WTC11 (cell line): Measurements from ENCODE around the gene SELENON. TPM values are rescaled to one million over a fixed set of nuclear protein-coding genes. Genes with fewer than 3 reads are reported as not detected.

Experiments
- ATAC-seq: fragments of 200-7000 bp; cut with Tn5 transposase; 2 replicates; pipeline ENCODE4 v1.10.0; 2021; ENCODE audit warnings: mild to moderate bottlenecking, moderate library complexity
- CTCF ChIA-PET: fragments of 300-600 bp; sonication (Branson Sonifier 250); formaldehyde crosslinking; loops from one replicate; lab custom pipeline; 2021; ENCODE audit warnings: antibody characterized with exemption; lab: Charles Lee
- POLR2A ChIA-PET: fragments of 350-600 bp; sonication (Branson Sonifier 250); formaldehyde crosslinking; loops from one replicate; lab custom pipeline; 2021; ENCODE audit warnings: antibody characterized with exemption; lab: Charles Lee
- DNase-seq: peaks from one replicate; pipeline ENCODE4 v3.0.0; 2021; ENCODE audit warnings: low spot score
- H3K27ac Mint-ChIP-seq: 2 replicates; pipeline ENCODE4 v1.8.0; 2021; ENCODE audit warnings: mixed read lengths
- H3K27me3 Mint-ChIP-seq: 2 replicates; pipeline ENCODE4 v1.8.0; 2021; ENCODE audit warnings: low read depth, mild to moderate bottlenecking, moderate library complexity, mixed read lengths
- H3K36me3 Mint-ChIP-seq: 2 replicates; pipeline ENCODE4 v1.8.0; 2021; ENCODE audit warnings: mixed read lengths
- H3K4me1 Mint-ChIP-seq: 2 replicates; pipeline ENCODE4 v1.8.0; 2022; ENCODE audit warnings: mixed read lengths
- H3K4me3 Mint-ChIP-seq: 2 replicates; pipeline ENCODE4 v1.8.0; 2021; ENCODE audit warnings: mild to moderate bottlenecking, moderate library complexity, mixed read lengths
- H3K9me3 Mint-ChIP-seq: 2 replicates; pipeline ENCODE4 v1.8.0; 2021; ENCODE audit warnings: mixed read lengths
- AFF4 ChIP-seq: sonication (generic); formaldehyde crosslinking; IDR thresholded peaks from 2 replicates; pipeline ENCODE4 v1.8.1; 2023; ENCODE audit warnings: mild to moderate bottlenecking, missing genetic modification reagents, borderline replicate concordance
- ATF2 ChIP-seq: sonication (generic); formaldehyde crosslinking; IDR thresholded peaks from 2 replicates; pipeline ENCODE4 v1.8.1; 2022; ENCODE audit warnings: low read depth, missing genetic modification reagents, borderline replicate concordance
- CREB1 ChIP-seq: sonication (generic); formaldehyde crosslinking; IDR thresholded peaks from 2 replicates; pipeline ENCODE4 v1.8.0; 2023; ENCODE audit warnings: mild to moderate bottlenecking, missing genetic modification reagents
- CTCF ChIP-seq: fragments of 200-600 bp; IDR thresholded peaks from 2 replicates; pipeline ENCODE4 v1.8.0; 2022; ENCODE audit warnings: antibody characterized with exemption
- E2F5 ChIP-seq: sonication (generic); formaldehyde crosslinking; IDR thresholded peaks from 2 replicates; pipeline ENCODE4 v1.8.1; 2022; ENCODE audit warnings: mild to moderate bottlenecking, moderate library complexity, missing genetic modification reagents
- FOXJ3 ChIP-seq: sonication (generic); formaldehyde crosslinking; IDR thresholded peaks from 2 replicates; pipeline ENCODE4 v1.9.0; 2021; ENCODE audit warnings: missing genetic modification reagents, mild to moderate bottlenecking, borderline replicate concordance
- IRF1 ChIP-seq: sonication (generic); formaldehyde crosslinking; IDR thresholded peaks from 2 replicates; pipeline ENCODE4 v1.8.0; 2023; ENCODE audit warnings: missing genetic modification reagents
- JAZF1 ChIP-seq: fragments of 250-450 bp; sonication (Bioruptor Pico); IDR thresholded peaks from 2 replicates; pipeline ENCODE4 v1.9.0; 2021; ENCODE audit warnings: moderate library complexity, mild to moderate bottlenecking, inconsistent platforms
- JUN ChIP-seq: sonication (generic); formaldehyde crosslinking; IDR thresholded peaks from 2 replicates; pipeline ENCODE4 v1.8.0; 2023; ENCODE audit warnings: mild to moderate bottlenecking, missing genetic modification reagents
- NFATC4 ChIP-seq: fragments of 250-450 bp; sonication (Bioruptor Pico); IDR thresholded peaks from 2 replicates; pipeline ENCODE4 v1.9.0; 2021; ENCODE audit warnings: mild to moderate bottlenecking
- NFE2L1 ChIP-seq: sonication (generic); formaldehyde crosslinking; IDR thresholded peaks from 2 replicates; pipeline ENCODE4 v1.8.1; 2023; ENCODE audit warnings: missing genetic modification reagents
- NR2C2 ChIP-seq: sonication (generic); formaldehyde crosslinking; IDR thresholded peaks from 2 replicates; pipeline ENCODE4 v1.8.0; 2022; ENCODE audit warnings: mild to moderate bottlenecking, missing genetic modification reagents
- PRDM15 ChIP-seq: sonication (generic); formaldehyde crosslinking; IDR thresholded peaks from 2 replicates; pipeline ENCODE4 v1.8.0; 2022; ENCODE audit warnings: missing genetic modification reagents
- RELA ChIP-seq: sonication (generic); formaldehyde crosslinking; IDR thresholded peaks from 2 replicates; pipeline ENCODE4 v1.8.1; 2022; ENCODE audit warnings: missing genetic modification reagents, mild to moderate bottlenecking, borderline replicate concordance
- SOX15 ChIP-seq: fragments of 250-450 bp; sonication (Bioruptor Pico); IDR thresholded peaks from 2 replicates; pipeline ENCODE4 v1.9.0; 2021; ENCODE audit warnings: mild to moderate bottlenecking
- TCF7 ChIP-seq: sonication (generic); formaldehyde crosslinking; IDR thresholded peaks from 2 replicates; pipeline ENCODE4 v1.8.0; 2022; ENCODE audit warnings: mild to moderate bottlenecking, low read depth, missing genetic modification reagents, moderate library complexity
- ZNF416 ChIP-seq: fragments of 250-450 bp; sonication (Bioruptor Pico); IDR thresholded peaks from 2 replicates; pipeline ENCODE4 v1.9.0; 2021; ENCODE audit warnings: mild to moderate bottlenecking, inconsistent platforms
- ZNF671 ChIP-seq: fragments of 250-450 bp; sonication (Bioruptor Pico); IDR thresholded peaks from 2 replicates; pipeline ENCODE4 v1.8.0; 2021; ENCODE audit warnings: mild to moderate bottlenecking
- ZSCAN18 ChIP-seq: fragments of 250-450 bp; sonication (Bioruptor Pico); IDR thresholded peaks from 2 replicates; pipeline ENCODE4 v2.1.2; 2022; ENCODE audit warnings: mild to moderate bottlenecking, moderate library complexity
- total RNA-seq: library from RNA; stranded (reverse); gene quantifications from 3 replicates; pipeline ENCODE4 v1.2.3, GENCODE V29; 2021

SELENON gene
- total RNA-seq, 1 experiment from 2014 or later = 80.2 TPM

GRCh38 chr1:25814549-25815087 lies 14.6 kb downstream of the SELENON start (continued):
- TF ChIP-seq E2F5 (CRISPR knock-in tag) (no peak), RELA (no peak), IRF1 (CRISPR knock-in tag) (no peak), ZNF671 (CRISPR knock-in tag) (no peak), FOXJ3 (CRISPR knock-in tag) (no peak), CTCF (no peak)

- H3K27ac Mint-ChIP-seq = no peak overlapping the region
- ChIA-PET POLR2A (no interaction called here), CTCF (interaction anchor here (0.6 to 5.5 kb wide), 4 partner anchors 17 to 314 kb away, joined by 3 to 26 read pairs (median 3); no protein-coding TSS in a partner anchor)
- H3K4me1 Mint-ChIP-seq = peaks cover 20% of the 10 kb centered on the region
- no peaks in the 10 kb centered on the region for H3K9me3 Mint-ChIP-seq
- ATAC-seq (no peak), DNase-seq (no peak)
- no peaks in the 10 kb centered on the region for H3K27me3 Mint-ChIP-seq
- H3K36me3 Mint-ChIP-seq = peaks cover 9% of the 10 kb centered on the region; the same call in 1 of the 2 replicates
- no peak overlapping the region for H3K4me3 Mint-ChIP-seq
- TF ChIP-seq NFATC4 (CRISPR knock-in tag) (no peak), NFE2L1 (CRISPR knock-in tag) (no peak), AFF4 (CRISPR knock-in tag) (no peak), ATF2 (CRISPR knock-in tag) (no peak), ZSCAN18 (CRISPR knock-in tag) (no peak), ZNF416 (no peak), CREB1 (CRISPR knock-in tag) (no peak), TCF7 (CRISPR knock-in tag) (no peak), JUN (CRISPR knock-in tag) (no peak), PRDM15 (CRISPR knock-in tag) (no peak), NR2C2 (CRISPR knock-in tag) (no peak), SOX15 (CRISPR knock-in tag) (no peak), JAZF1 (CRISPR knock-in tag) (no peak)
Observed at GRCh38 chr1:25815208-25816111, 15.5 kb downstream of the SELENON start.
